Stimulated activated CD4-positive, alpha-beta T cell treated with anti-CD3 and anti-CD28 coated beads, Interleukin-15, amount 100 ng/mL, for 24 hours (primary cell): Measurements from ENCODE around the gene GCN1.

Experiments
- DNase-seq: peaks from one replicate; pipeline ENCODE4 v3.0.0-alpha.2; 2020

The GCN1 gene

GRCh38 chr12:120140603-120141002, 53.9 kb downstream of the GCN1 start:
- no peak for DNase-seq

- DNase-seq = no peak
Measured at GRCh38 chr12:120139958-120140357, 54.6 kb downstream of the GCN1 start.

- no peak for DNase-seq
Measured at GRCh38 chr12:120138366-120138765, 56.1 kb downstream of the GCN1 start.

- DNase-seq = no peak
Measured at GRCh38 chr12:120137833-120138232, 56.7 kb downstream of the GCN1 start.

GRCh38 chr12:120136093-120136770, 58.3 kb downstream of the GCN1 start:
- no peak for DNase-seq

- no peak for DNase-seq
Measured at GRCh38 chr12:120134307-120134980, 60.1 kb downstream of the GCN1 start.

- DNase-seq = no peak
Measured at GRCh38 chr12:120132863-120133385, 61.6 kb downstream of the GCN1 start.

GRCh38 chr12:120132054-120132836, 62.3 kb downstream of the GCN1 start:
- no peak for DNase-seq

GRCh38 chr12:120131116-120131515, 63.4 kb downstream of the GCN1 start:
- DNase-seq = no peak

GRCh38 chr12:120130011-120130410, 64.5 kb downstream of the GCN1 start:
- no peak for DNase-seq

GRCh38 chr12:120126635-120127005, 67.9 kb downstream of the GCN1 start:
- peak; percentile 40 for DNase-seq

GRCh38 chr12:120125792-120126634, 68.5 kb downstream of the GCN1 start:
- DNase-seq = peak; percentile 39

- DNase-seq = no peak
Measured at GRCh38 chr12:120125029-120125428, 69.5 kb downstream of the GCN1 start.

- DNase-seq = peak; percentile 28
Measured at GRCh38 chr12:120121766-120122293, 72.7 kb downstream of the GCN1 start.

- no peak for DNase-seq
Measured at GRCh38 chr12:120121343-120121742, 73.2 kb downstream of the GCN1 start.

GRCh38 chr12:120119271-120119973, 75.1 kb downstream of the GCN1 start:
- DNase-seq = peak; percentile 61

- DNase-seq = no peak
Measured at GRCh38 chr12:120118321-120119061, 76.0 kb downstream of the GCN1 start.

- DNase-seq = no peak
Measured at GRCh38 chr12:120117961-120118320, 76.6 kb downstream of the GCN1 start.

GRCh38 chr12:120116792-120117651, 77.5 kb downstream of the GCN1 start:
- peak; percentile 98 for DNase-seq

GRCh38 chr12:120116441-120116791, 78.1 kb downstream of the GCN1 start, which contains the start of gene RAB35:
RAB35 (minus strand) TSS chr12:120116753; CDS start chr12:120116650, 103 bp downstream.
- DNase-seq = no peak
